GM12865 (cell line): ENCODE measurements around the gene DUSP1.

ENCODE experiments used
- DNase-seq: peaks from one replicate; pipeline ENCODE4 v3.0.0; 2010; ENCODE audit warnings: low read depth
- H3K4me3 ChIP-seq: 2 replicates; pipeline ENCODE4 v1.5.1; 2011; ENCODE audit warnings: mild to moderate bottlenecking, low read depth, low read length, control low read depth
- TF ChIP-seq, protein P1 (sequence below): IDR thresholded peaks from 2 replicates; pipeline ENCODE4 v1.5.1; 2011; ENCODE audit warnings: low read length, control low read depth, low read depth, inconsistent platforms; ENCODE audit not compliant: insufficient read depth; ENCODE audit errors: missing control alignments

DUSP1 gene

GRCh38 chr5:172771439-172772111 lies 580 bp upstream of the DUSP1 start:
- no peak for DNase-seq
- H3K4me3 ChIP-seq, result peak overlapping the region; percentile 89
- TF ChIP-seq, protein P1, sequence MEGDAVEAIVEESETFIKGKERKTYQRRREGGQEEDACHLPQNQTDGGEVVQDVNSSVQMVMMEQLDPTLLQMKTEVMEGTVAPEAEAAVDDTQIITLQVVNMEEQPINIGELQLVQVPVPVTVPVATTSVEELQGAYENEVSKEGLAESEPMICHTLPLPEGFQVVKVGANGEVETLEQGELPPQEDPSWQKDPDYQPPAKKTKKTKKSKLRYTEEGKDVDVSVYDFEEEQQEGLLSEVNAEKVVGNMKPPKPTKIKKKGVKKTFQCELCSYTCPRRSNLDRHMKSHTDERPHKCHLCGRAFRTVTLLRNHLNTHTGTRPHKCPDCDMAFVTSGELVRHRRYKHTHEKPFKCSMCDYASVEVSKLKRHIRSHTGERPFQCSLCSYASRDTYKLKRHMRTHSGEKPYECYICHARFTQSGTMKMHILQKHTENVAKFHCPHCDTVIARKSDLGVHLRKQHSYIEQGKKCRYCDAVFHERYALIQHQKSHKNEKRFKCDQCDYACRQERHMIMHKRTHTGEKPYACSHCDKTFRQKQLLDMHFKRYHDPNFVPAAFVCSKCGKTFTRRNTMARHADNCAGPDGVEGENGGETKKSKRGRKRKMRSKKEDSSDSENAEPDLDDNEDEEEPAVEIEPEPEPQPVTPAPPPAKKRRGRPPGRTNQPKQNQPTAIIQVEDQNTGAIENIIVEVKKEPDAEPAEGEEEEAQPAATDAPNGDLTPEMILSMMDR, result no peak

GRCh38 chr5:172770374-172770674 lies 671 bp downstream of the DUSP1 start:
- peak overlapping the region; percentile 89 for H3K4me3 ChIP-seq
- TF ChIP-seq, protein P1, result no peak
- DNase-seq, result no peak

DNA sequence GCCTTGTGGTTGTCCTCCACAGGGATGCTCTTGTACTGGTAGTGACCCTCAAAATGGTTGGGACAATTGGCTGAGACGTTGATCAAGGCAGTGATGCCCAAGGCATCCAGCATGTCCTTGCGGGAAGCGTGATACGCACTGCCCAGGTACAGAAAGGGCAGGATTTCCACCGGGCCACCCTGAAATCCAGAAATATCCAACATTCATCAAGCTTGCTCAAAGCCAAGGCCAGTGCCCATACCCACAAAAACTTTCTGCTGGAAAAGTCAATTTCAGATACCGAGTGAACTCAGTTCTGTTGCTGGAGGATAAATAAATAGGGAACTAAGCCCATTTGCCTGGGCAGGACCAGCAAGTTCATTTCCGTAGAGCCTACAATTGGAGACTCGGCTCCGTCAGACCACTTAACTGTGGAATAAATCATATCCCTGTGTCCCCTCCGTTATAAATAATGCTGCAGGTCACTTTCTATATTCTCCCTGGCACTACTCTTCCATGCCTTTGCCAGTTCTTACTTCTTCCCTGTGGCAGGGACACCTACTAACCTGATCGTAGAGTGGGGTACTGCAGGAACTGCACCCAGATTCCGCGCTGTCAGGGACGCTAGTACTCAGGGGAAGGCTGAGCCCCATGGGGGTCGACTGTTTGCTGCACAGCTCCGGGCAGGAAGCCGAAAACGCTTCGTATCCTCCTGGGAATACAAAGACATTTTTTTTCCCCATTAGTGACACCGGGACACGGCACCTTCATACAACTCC lies 1.2 kb downstream of the DUSP1 start:
- TF ChIP-seq, protein P1, result no peak
- DNase-seq, result peak; percentile 29
- H3K4me3 ChIP-seq, result peak overlapping the region; percentile 89

GRCh38 chr5:172769342-172769615 lies 1.7 kb downstream of the DUSP1 start:
- DNase-seq, result no peak
- TF ChIP-seq, protein P1, result no peak
- peak overlapping the region; percentile 89 for H3K4me3 ChIP-seq

DNA sequence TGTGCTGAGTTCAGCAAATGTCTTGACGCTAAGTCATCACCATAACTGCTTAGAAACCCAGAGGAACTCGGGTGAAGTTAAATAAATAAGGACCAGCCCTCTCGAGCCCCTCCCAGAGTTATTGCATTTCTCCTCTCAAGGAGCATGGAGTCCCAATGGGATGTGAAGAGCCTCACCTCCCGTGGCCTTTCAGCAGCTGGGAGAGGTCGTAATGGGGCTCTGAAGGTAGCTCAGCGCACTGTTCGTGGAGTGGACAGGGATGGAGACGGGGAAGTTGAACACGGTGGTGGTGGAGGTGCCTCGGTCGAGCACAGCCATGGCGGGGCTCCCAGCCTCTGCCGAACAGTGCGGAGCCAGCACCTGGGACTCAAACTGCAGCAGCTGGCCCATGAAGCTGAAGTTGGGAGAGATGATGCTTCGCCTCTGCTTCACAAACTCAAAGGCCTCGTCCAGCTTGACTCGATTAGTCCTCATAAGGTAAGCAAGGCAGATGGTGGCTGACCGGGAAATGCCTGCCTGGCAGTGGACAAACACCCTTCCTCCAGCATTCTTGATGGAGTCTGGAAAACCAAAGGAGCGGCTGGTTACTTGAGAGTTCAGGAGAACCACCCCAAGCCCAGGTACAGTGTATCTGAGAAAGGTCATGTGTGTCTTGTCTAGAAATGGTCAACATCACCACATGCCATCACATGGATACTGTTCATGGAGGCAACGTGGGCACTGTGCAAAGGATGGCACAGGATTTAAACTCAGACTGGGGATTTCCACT lies 2.2 kb downstream of the DUSP1 start:
- TF ChIP-seq, protein P1, result no peak
- no peak overlapping the region for H3K4me3 ChIP-seq
- DNase-seq, result no peak

GRCh38 chr5:172768098-172768572 lies 2.9 kb downstream of the DUSP1 start:
- H3K4me3 ChIP-seq, result no peak overlapping the region
- TF ChIP-seq, protein P1, result no peak

More at GRCh38 chr5:172768098-172768572, 2.9 kb downstream of the DUSP1 start:
- no peak for DNase-seq
